NCI-H2171 treated with DMSO at 0.1 percent for 48 hours (cell line): Measurements from ENCODE around the gene BEST1.
"Not testable (repeated sequence)": the region's sequence is repeated elsewhere in the genome, so short reads cannot be mapped to it uniquely, and the experiment has no call there.

Experiments
- DNase-seq: peaks from one replicate; lab custom pipeline; 2025; lab: John Stamatoyannopoulos, UW

Gene BEST1

GRCh38 chr11:61964666-61965271 lies 14.6 kb downstream of the BEST1 start:
- not testable (repeated sequence) for DNase-seq

GRCh38 chr11:61966734-61967115 lies 16.6 kb downstream of the BEST1 start:
- DNase-seq = no peak

GRCh38 chr11:61967116-61967923 lies 17.2 kb downstream of the BEST1 start, which contains the start of gene FTH1:
Gene FTH1, minus strand, starts transcription at chr11:61967634. Its CDS starts 209 bp downstream, at chr11:61967425.
- peak; percentile 83 for DNase-seq

GRCh38 chr11:61967924-61968757 lies 18.0 kb downstream of the BEST1 start:
- DNase-seq = peak; percentile 81

GRCh38 chr11:61968758-61969390 lies 18.7 kb downstream of the BEST1 start:
- no peak for DNase-seq

GRCh38 chr11:61969391-61969758 lies 19.2 kb downstream of the BEST1 start:
- DNase-seq = peak; percentile 39

- DNase-seq = no peak
These were observed 19.9 kb downstream of the BEST1 start for GRCh38 chr11:61969838-61970662.

GRCh38 chr11:61971248-61972111 lies 21.3 kb downstream of the BEST1 start:
- peak; percentile 82 for DNase-seq

GRCh38 chr11:61972112-61972671 lies 22.0 kb downstream of the BEST1 start:
- DNase-seq = no peak

GRCh38 chr11:61972672-61973475 lies 22.7 kb downstream of the BEST1 start:
- DNase-seq = no peak

- peak; percentile 77 for DNase-seq
These were observed 23.5 kb downstream of the BEST1 start for GRCh38 chr11:61973476-61974162.

GRCh38 chr11:61974766-61975631 lies 24.8 kb downstream of the BEST1 start:
- DNase-seq = no peak

- DNase-seq = no peak
These were observed 25.7 kb downstream of the BEST1 start for GRCh38 chr11:61975638-61976419.

GRCh38 chr11:61976420-61976800 lies 26.3 kb downstream of the BEST1 start:
- DNase-seq = no peak

- DNase-seq = no peak
These were observed 26.8 kb downstream of the BEST1 start for GRCh38 chr11:61976813-61977475.
